Measurements from ENCODE around the gene SURF6. TPM values are rescaled to one million over a fixed set of nuclear protein-coding genes. Genes with fewer than 3 reads are reported as not detected.
A peak's percentile ranks its signal among the peaks of the same experiment; 100 is the strongest.
"Not testable (repeated sequence)": the region's sequence is repeated elsewhere in the genome, so short reads cannot be mapped to it uniquely, and the experiment has no call there.

SURF6 gene
- total and polyA plus RNA-seq, 4 experiments from 2014 or later: 2.3 to 28.9 (median 21.0) TPM

- H3K36me3 Mint-ChIP-seq: peaks cover 13 to 50% of the 10 kb centered on the region in 2 donors
- H3K4me3 Mint-ChIP-seq: no peak overlapping the region
- H3K4me1 Mint-ChIP-seq: peaks cover 13 to 54% (median 18%) of the 10 kb centered on the region in 4 donors
- peak overlapping the region in 2 of 7 donors; percentile 13 to 41 for H3K27ac Mint-ChIP-seq
- H3K9me3 Mint-ChIP-seq: peaks cover 0 to 4% (median 0%) of the 10 kb centered on the region in 8 donors
- Histone ChIP-seq H3K4me1 (ENCODE audit: insufficient read depth, low read length) (peaks cover 25% of the 10 kb centered on the region), H3K9me3 (ENCODE audit: control insufficient read depth in 1 of 2, low read length in 2 of 2) (no peaks in the 10 kb centered on the region), H3K4me3 (ENCODE audit: low read length in 2 of 2) (no peak overlapping the region), H3K27ac (ENCODE audit: low read depth, low read length) (no peak overlapping the region), H3K27me3 (ENCODE audit: insufficient read depth, low read length) (no peaks in the 10 kb centered on the region), H3K36me3 (ENCODE audit: insufficient read depth, low read length) (peaks cover 38% of the 10 kb centered on the region)
- H3K27me3 Mint-ChIP-seq: no peaks in the 10 kb centered on the region
- intact Hi-C loops (cut with micrococcal nuclease): no loop called here
- ChIA-PET CTCF (ENCODE audit: partially characterized antibody) (interaction anchor here (1.2 to 3.0 kb wide), 2 partner anchors 40 to 145 kb away, joined by 3 to 10 read pairs; no protein-coding TSS in a partner anchor), POLR2A (ENCODE audit: partially characterized antibody) (interaction anchor here (1.7 kb wide), 1 partner anchor 40 kb away, joined by 5 read pairs; no protein-coding TSS in a partner anchor)
- DNase-seq: peak in 1 of 5 donors; percentile 29
Observed at GRCh38 chr9:133331641-133332380, 4.2 kb downstream of the SURF6 start.

GRCh38 chr9:133331221-133331620, 4.8 kb downstream of the SURF6 start:
- ChIA-PET POLR2A (ENCODE audit: partially characterized antibody) (no interaction called here), CTCF (ENCODE audit: partially characterized antibody) (interaction anchor here (2.8 to 3.0 kb wide), 2 partner anchors 41 to 145 kb away, joined by 10 to 15 read pairs; no protein-coding TSS in a partner anchor)
- Histone ChIP-seq H3K27ac (ENCODE audit: low read depth, low read length) (no peak overlapping the region), H3K36me3 (ENCODE audit: insufficient read depth, low read length) (peaks cover 38% of the 10 kb centered on the region), H3K4me3 (ENCODE audit: low read length in 2 of 2) (no peak overlapping the region), H3K27me3 (ENCODE audit: insufficient read depth, low read length) (no peaks in the 10 kb centered on the region), H3K9me3 (ENCODE audit: control insufficient read depth in 1 of 2, low read length in 2 of 2) (no peaks in the 10 kb centered on the region), H3K4me1 (ENCODE audit: insufficient read depth, low read length) (peaks cover 19% of the 10 kb centered on the region)
- intact Hi-C loops (cut with micrococcal nuclease): no loop called here
- Mint-ChIP-seq H3K36me3 (peaks cover 13 to 50% of the 10 kb centered on the region in 2 donors), H3K9me3 (peaks cover 0 to 4% (median 0%) of the 10 kb centered on the region in 8 donors), H3K27ac (peak overlapping the region in 1 of 7 donors; percentile 4), H3K4me1 (peaks cover 11 to 48% (median 16%) of the 10 kb centered on the region in 4 donors), H3K4me3 (no peak overlapping the region), H3K27me3 (no peaks in the 10 kb centered on the region)
- no peak for DNase-seq

- H3K9me3 Mint-ChIP-seq; H3K27ac ChIP-seq (ENCODE audit: low read depth, low read length); H3K9me3 ChIP-seq (ENCODE audit: control insufficient read depth in 1 of 2, low read length in 2 of 2); intact Hi-C loops (cut with micrococcal nuclease); H3K27me3 Mint-ChIP-seq; H3K27me3 ChIP-seq (ENCODE audit: insufficient read depth, low read length); H3K4me1 ChIP-seq (ENCODE audit: insufficient read depth, low read length); H3K4me3 ChIP-seq (ENCODE audit: low read length in 2 of 2); DNase-seq; H3K4me3 Mint-ChIP-seq: not testable (repeated sequence)
- peaks cover 36% of the 10 kb centered on the region for H3K36me3 ChIP-seq (ENCODE audit: insufficient read depth, low read length)
- Mint-ChIP-seq H3K27ac (peak overlapping the region in 1 of 7 donors; percentile 72), H3K36me3 (peaks cover 13 to 44% of the 10 kb centered on the region in 2 donors), H3K4me1 (peaks cover 5 to 31% (median 9%) of the 10 kb centered on the region in 4 donors)
- ChIA-PET POLR2A (ENCODE audit: partially characterized antibody) (interaction anchor here (1.1 to 2.1 kb wide), 2 partner anchors 19 to 41 kb away, joined by 6 to 8 read pairs; partner anchors contain the start of genes MED22 and RPL7A), CTCF (ENCODE audit: partially characterized antibody) (interaction anchor here (1.1 to 3.0 kb wide), 6 partner anchors 19 to 660 kb away, joined by 3 to 15 read pairs (median 4); partner anchors contain the start of genes DDX31, GTF3C4, MED22 and RPL7A)
Observed at GRCh38 chr9:133329306-133330156, 6.5 kb downstream of the SURF6 start.

GRCh38 chr9:133327834-133328484, 8.0 kb downstream of the SURF6 start:
- Mint-ChIP-seq H3K27me3 (no peaks in the 10 kb centered on the region), H3K4me1 (peaks cover 5 to 16% (median 8%) of the 10 kb centered on the region in 4 donors), H3K4me3 (no peak overlapping the region), H3K27ac (peak overlapping the region in 1 of 7 donors; percentile 25), H3K36me3 (peaks cover 6 to 34% of the 10 kb centered on the region in 2 donors), H3K9me3 (peaks cover 0 to 4% (median 0%) of the 10 kb centered on the region in 8 donors)
- Histone ChIP-seq H3K27ac (ENCODE audit: low read depth, low read length) (no peak overlapping the region), H3K4me1 (ENCODE audit: insufficient read depth, low read length) (no peaks in the 10 kb centered on the region), H3K36me3 (ENCODE audit: insufficient read depth, low read length) (peaks cover 20% of the 10 kb centered on the region), H3K4me3 (ENCODE audit: low read length in 2 of 2) (no peak overlapping the region), H3K9me3 (ENCODE audit: control insufficient read depth in 1 of 2, low read length in 2 of 2) (no peaks in the 10 kb centered on the region), H3K27me3 (ENCODE audit: insufficient read depth, low read length) (no peaks in the 10 kb centered on the region)
- no peak for DNase-seq
- intact Hi-C loops (cut with micrococcal nuclease): no loop called here
- POLR2A ChIA-PET (ENCODE audit: partially characterized antibody): no interaction called here
- CTCF ChIA-PET (ENCODE audit: partially characterized antibody): no interaction called here

GRCh38 chr9:133327021-133327420, 9.0 kb downstream of the SURF6 start:
- POLR2A ChIA-PET (ENCODE audit: partially characterized antibody); H3K4me3 Mint-ChIP-seq; DNase-seq; H3K4me1 ChIP-seq (ENCODE audit: insufficient read depth, low read length); intact Hi-C loops (cut with micrococcal nuclease); H3K9me3 Mint-ChIP-seq; H3K27me3 ChIP-seq (ENCODE audit: insufficient read depth, low read length); H3K27ac ChIP-seq (ENCODE audit: low read depth, low read length); H3K27me3 Mint-ChIP-seq; CTCF ChIA-PET (ENCODE audit: partially characterized antibody); H3K4me3 ChIP-seq (ENCODE audit: low read length in 2 of 2); H3K9me3 ChIP-seq (ENCODE audit: control insufficient read depth in 1 of 2, low read length in 2 of 2); H3K27ac Mint-ChIP-seq: not testable (repeated sequence)
- peaks cover 11% of the 10 kb centered on the region for H3K36me3 ChIP-seq (ENCODE audit: insufficient read depth, low read length)
- peaks cover 6 to 27% of the 10 kb centered on the region in 2 donors for H3K36me3 Mint-ChIP-seq
- peaks cover 5 to 14% (median 8%) of the 10 kb centered on the region in 4 donors for H3K4me1 Mint-ChIP-seq

GRCh38 chr9:133323991-133324703, 11.8 kb downstream of the SURF6 start:
- Mint-ChIP-seq H3K4me3 (no peak overlapping the region), H3K4me1 (peaks cover 0 to 6% (median 4%) of the 10 kb centered on the region in 4 donors), H3K27ac (peak overlapping the region in 1 of 7 donors; percentile 36), H3K27me3 (no peaks in the 10 kb centered on the region), H3K9me3 (peaks cover 0 to 4% (median 0%) of the 10 kb centered on the region in 8 donors), H3K36me3 (peaks cover 0 to 8% of the 10 kb centered on the region in 2 donors)
- POLR2A ChIA-PET (ENCODE audit: partially characterized antibody): no interaction called here
- DNase-seq: no peak
- no peaks in the 10 kb centered on the region for H3K36me3 ChIP-seq (ENCODE audit: insufficient read depth, low read length)
- H3K27me3 ChIP-seq (ENCODE audit: insufficient read depth, low read length): no peaks in the 10 kb centered on the region
- no peak overlapping the region for H3K27ac ChIP-seq (ENCODE audit: low read depth, low read length)
- no peaks in the 10 kb centered on the region for H3K9me3 ChIP-seq (ENCODE audit: control insufficient read depth in 1 of 2, low read length in 2 of 2)
- intact Hi-C loops (cut with micrococcal nuclease): no loop called here
- H3K4me3 ChIP-seq (ENCODE audit: low read length in 2 of 2): no peak overlapping the region
- no peaks in the 10 kb centered on the region for H3K4me1 ChIP-seq (ENCODE audit: insufficient read depth, low read length)
- CTCF ChIA-PET (ENCODE audit: partially characterized antibody): no interaction called here

All from CD4-positive, alpha-beta memory T cell (primary cell).